Measurements from ENCODE around the gene DBNL. TPM values are rescaled to one million over a fixed set of nuclear protein-coding genes. Genes with fewer than 3 reads are reported as not detected.

The DBNL gene
- total RNA-seq, 1 donor from 2014 or later, result 62.8 TPM

GRCh38 chr7:44101303-44101965, 56.9 kb downstream of the DBNL start:
- Mint-ChIP-seq H3K27ac (no peak overlapping the region), H3K36me3 (no peaks in the 10 kb centered on the region), H3K9me3 (no peaks in the 10 kb centered on the region), H3K4me1 (ENCODE audit: unreplicated experiment) (peaks cover 24% of the 10 kb centered on the region), H3K27me3 (peaks cover 27% of the 10 kb centered on the region), H3K4me3 (no peak overlapping the region)
- no peak for DNase-seq (ENCODE audit: extremely low spot score, unreplicated experiment)
- no peak for TF ChIP-seq CTCF (conservative IDR thresholded peaks at IDR 0.05)

GRCh38 chr7:44101966-44102845, 57.7 kb downstream of the DBNL start:
- H3K27me3 Mint-ChIP-seq, result peaks cover 27% of the 10 kb centered on the region
- TF ChIP-seq CTCF (conservative IDR thresholded peaks at IDR 0.05), result no peak
- peaks cover 24% of the 10 kb centered on the region for H3K4me1 Mint-ChIP-seq (ENCODE audit: unreplicated experiment)
- no peaks in the 10 kb centered on the region for H3K9me3 Mint-ChIP-seq
- no peak overlapping the region for H3K27ac Mint-ChIP-seq
- H3K4me3 Mint-ChIP-seq, result peak overlapping the region; percentile 50
- no peaks in the 10 kb centered on the region for H3K36me3 Mint-ChIP-seq
- no peak for DNase-seq (ENCODE audit: extremely low spot score, unreplicated experiment)

- Mint-ChIP-seq H3K36me3 (no peaks in the 10 kb centered on the region), H3K27ac (no peak overlapping the region), H3K4me3 (peak overlapping the region; percentile 81), H3K9me3 (no peaks in the 10 kb centered on the region), H3K4me1 (ENCODE audit: unreplicated experiment) (peaks cover 24% of the 10 kb centered on the region), H3K27me3 (peaks cover 27% of the 10 kb centered on the region)
- no peak for DNase-seq (ENCODE audit: extremely low spot score, unreplicated experiment)
- TF ChIP-seq CTCF (conservative IDR thresholded peaks at IDR 0.05), result no peak
Observed at GRCh38 chr7:44102846-44103565, 58.5 kb downstream of the DBNL start.

- H3K4me1 Mint-ChIP-seq (ENCODE audit: unreplicated experiment), result peaks cover 24% of the 10 kb centered on the region
- DNase-seq (ENCODE audit: extremely low spot score, unreplicated experiment), result no peak
Observed at GRCh38 chr7:44103566-44103922, 59.0 kb downstream of the DBNL start.

More at GRCh38 chr7:44103566-44103922, 59.0 kb downstream of the DBNL start:
- no peak for TF ChIP-seq CTCF (conservative IDR thresholded peaks at IDR 0.05)
- H3K27ac Mint-ChIP-seq, result no peak overlapping the region
- no peaks in the 10 kb centered on the region for H3K9me3 Mint-ChIP-seq
- H3K36me3 Mint-ChIP-seq, result no peaks in the 10 kb centered on the region
- H3K4me3 Mint-ChIP-seq, result peak overlapping the region; percentile 81
- H3K27me3 Mint-ChIP-seq, result peaks cover 27% of the 10 kb centered on the region

All from type B pancreatic cell (in vitro differentiated cells).